GM18499 (cell line): ENCODE measurements around the gene MAD1L1.

Source experiments
- ATAC-seq: cut with Tn5 transposase; IDR thresholded peaks from one replicate; pipeline ENCODE4 v1.9.1; 2021; ENCODE audit warnings: moderate number of reproducible peaks; ENCODE audit not compliant: insufficient read depth, unreplicated experiment

The MAD1L1 gene

GRCh38 chr7:2024567-2024918 is 208.2 kb downstream of the MAD1L1 start:
- ATAC-seq: no peak

- ATAC-seq: no peak
Measured at GRCh38 chr7:2023877-2024566, 208.7 kb downstream of the MAD1L1 start.

GRCh38 chr7:2022737-2023250 is 210.0 kb downstream of the MAD1L1 start:
- ATAC-seq: no peak

GRCh38 chr7:2022021-2022409 is 210.7 kb downstream of the MAD1L1 start:
- ATAC-seq: no peak

DNA sequence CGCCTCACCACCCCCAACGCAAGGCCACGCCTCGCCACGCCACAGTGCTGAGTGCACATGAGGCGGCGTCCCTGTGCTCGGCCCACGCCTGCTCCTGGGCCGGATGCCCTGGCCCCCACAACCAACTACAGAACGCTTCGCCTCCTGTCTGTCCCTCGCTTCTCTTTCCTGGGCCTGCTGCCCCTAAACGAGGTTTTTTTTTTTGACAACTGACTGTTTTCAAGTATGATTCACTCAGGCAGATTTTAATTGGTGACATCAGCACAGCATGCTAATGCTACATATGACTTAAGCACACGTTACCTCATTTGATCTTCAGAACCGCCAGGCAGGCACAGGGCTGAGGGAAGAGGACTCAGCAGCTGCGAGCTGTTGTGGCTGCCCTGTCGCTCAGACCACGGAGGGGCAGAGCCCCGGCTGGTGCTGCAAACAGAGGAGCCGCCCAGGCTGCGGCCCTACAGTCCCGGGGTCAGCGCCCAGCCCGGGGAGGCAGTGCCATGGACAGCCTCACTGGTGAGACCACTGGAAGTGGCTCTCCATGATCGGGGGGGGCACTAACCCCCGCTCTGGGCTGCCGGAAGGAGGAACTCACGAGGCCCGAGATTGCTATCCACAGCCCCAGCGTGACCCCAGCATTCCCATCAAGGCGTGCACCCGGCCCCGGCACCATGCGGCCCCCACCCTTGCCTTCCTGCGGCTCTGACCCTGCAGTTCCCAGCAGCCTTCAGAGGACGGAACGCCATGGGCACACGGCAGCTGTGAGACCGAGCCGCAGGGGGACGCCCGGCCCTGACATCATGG is 212.8 kb downstream of the MAD1L1 start:
- peak; percentile 46 for ATAC-seq

DNA sequence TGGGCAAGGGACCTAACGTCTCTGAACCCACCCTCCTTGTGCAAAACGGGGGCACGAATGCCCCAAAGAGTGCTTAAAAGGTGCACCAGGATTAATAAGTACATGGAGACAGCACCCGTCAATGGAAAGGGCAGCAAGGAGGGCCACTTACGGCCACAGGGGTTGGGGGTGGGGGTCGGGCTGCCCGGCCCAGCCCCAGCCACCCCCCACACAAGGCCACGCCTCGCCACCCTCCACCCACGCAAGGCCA is 213.4 kb downstream of the MAD1L1 start:
- no peak for ATAC-seq

- no peak for ATAC-seq
Measured at GRCh38 chr7:2018569-2019460, 213.9 kb downstream of the MAD1L1 start.

DNA sequence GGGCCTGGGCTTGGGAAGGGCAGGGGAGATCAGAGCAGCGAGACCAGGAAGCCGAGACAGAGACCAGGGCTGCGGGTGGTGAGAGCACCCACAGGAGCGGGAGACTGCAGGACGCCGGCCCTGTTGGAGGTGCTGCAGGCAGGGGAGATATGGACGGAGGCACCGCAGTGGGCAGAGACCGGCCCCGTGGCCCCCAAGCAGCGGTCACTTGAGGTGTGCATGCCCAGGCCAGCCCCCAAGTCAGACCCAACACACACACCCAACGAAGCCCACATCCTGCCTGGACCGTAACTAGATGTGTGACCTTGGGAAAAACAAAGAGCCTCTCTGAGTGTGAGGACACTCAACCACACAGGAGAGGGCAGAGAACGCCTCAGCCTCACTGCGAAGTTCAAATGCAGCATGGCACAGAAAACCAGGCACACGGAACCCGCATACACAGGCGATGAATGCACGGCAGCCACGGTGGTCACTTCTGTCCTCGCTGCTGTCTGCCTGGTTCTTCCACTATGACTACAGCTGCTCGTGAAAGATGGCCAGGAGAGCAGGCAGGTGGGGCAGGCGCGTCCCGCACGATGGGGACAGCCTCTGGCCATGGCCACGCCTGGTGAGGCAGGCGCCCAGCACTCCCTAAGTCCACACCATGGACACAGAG is 214.7 kb downstream of the MAD1L1 start:
- ATAC-seq: no peak

GRCh38 chr7:2017481-2017891 is 215.3 kb downstream of the MAD1L1 start:
- no peak for ATAC-seq

- no peak for ATAC-seq
Measured at GRCh38 chr7:2016761-2017480, 215.8 kb downstream of the MAD1L1 start.

DNA sequence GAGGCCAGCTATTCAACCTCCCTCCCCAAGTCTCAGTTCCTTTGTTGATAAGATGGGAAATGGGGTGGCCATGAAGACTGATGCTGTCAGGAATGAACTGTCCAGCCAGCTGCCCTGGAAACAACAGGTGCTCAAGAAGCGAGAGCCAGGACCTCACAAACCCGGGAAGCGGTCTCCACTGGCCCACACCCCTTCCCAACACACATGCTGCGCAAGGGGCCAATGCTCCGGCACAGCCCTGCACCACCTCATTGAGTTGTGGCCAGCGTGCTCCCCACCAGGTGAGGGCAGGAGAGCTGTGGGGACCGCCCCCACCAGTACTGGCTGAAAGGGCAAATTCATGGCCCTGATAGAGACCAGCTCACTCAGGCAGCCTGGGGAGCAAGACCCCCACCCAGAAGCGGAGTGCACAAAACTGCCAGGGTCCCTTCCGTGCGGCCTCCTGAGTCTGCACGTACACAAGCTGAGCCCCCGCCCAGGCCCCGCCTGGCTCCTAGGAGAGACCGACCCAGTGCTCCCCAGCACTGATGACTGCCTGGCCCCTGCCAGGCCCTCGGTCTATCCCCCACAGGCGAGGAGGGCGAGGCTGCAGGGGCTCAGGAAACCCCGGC is 216.6 kb downstream of the MAD1L1 start:
- ATAC-seq: no peak

GRCh38 chr7:2015251-2015871 is 217.4 kb downstream of the MAD1L1 start:
- ATAC-seq: no peak

DNA sequence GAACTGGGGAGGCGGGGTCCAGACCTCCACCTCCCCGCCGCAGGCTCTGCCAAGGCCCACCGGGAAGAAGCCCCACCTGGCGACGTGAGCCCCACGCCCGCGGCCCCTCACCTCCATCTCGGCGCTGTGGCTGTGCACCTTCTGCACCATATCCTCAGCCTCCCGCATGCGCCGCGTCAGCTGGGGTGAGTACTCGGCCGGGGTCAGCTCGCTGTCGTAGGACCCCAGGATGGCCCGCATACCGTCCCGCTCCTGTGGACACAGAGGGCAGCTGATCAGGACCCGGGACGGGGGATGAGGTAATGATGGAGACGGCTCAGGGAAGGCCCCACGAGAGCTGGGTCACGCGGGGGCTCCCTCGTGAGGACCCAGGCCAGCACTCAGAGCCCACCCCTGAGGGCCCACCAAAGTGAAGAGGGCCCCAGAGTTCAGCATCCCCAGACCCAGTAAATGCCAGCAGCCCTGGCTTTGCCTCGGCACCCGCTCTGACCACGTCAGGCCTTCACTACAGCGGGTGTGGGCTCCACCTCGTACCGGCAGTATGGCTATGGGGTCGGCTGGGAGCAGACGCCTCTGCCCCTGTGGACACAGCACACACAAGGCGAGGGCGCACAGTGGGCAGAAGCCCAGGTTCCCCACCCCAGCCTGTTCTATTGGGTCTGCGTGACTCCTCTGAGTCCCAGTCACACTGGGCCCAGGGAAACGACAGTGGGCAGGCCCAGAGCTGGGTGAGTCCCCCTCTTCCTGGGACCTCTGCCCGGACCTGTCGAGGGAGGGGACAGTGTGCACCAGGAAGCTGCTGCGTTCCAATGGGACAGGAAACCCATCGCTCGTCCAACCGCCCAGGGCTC is 218.1 kb downstream of the MAD1L1 start:
- no peak for ATAC-seq

DNA sequence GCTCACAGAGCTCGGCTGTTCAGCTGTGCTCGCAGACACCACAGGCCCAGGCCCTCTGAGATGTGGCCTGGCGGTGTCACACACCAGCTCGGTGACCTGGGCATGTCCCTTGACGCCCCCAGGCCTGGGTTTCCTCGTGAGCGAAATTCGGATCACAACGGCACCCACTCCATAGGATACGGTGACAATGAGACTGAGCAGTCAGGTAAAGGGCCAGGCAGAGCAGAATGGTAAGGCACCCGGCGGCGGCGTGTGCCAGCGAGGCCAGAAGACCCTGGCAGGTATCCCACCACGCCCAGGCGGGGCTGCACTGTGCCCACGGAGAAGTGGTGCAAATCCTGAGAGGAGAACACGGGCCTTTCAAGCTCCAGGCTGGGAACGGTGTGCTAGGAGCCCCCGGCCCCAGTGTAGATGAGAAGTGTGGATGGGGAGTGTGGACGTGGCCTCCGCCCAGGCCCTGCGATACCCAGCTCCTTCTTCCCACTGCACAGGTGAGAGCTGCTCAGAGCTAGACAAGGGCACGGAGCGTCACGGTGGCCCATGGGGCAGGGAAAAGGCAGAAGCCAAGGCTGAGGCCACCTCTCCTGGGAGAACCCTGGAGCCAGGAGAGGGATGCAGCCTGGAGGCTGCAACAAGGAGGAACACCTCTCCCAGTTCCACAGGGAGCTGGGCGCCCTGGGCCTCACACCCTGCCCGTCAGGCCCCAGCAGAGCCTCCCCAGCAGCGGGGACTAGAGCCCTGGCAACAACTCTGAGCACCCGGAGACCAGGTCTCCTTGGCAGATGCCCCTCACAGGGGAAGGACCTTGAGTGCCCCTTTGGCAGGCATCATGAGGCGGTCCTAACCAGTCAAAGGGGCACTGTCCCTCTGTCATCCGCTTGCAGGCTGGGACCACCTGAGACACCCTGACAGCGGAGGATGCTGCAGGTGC is 219.1 kb downstream of the MAD1L1 start:
- no peak for ATAC-seq

- ATAC-seq: no peak
Measured at GRCh38 chr7:2012981-2013380, 219.8 kb downstream of the MAD1L1 start.

GRCh38 chr7:2012044-2012900 is 220.5 kb downstream of the MAD1L1 start:
- ATAC-seq: no peak
